ENCODE measurements around the gene CASKIN1. TPM values are rescaled to one million over a fixed set of nuclear protein-coding genes. Genes with fewer than 3 reads are reported as not detected.

The CASKIN1 gene
- total RNA-seq, 1 experiment from 2014 or later: 5.9 TPM

- CTCF ChIA-PET: no interaction called here
- ATAC-seq (no peak), DNase-seq (ENCODE audit: low read depth, low spot score) (no peak)
- no peaks in the 10 kb centered on the region for H4K20me1 ChIP-seq (ENCODE audit: insufficient read depth)
- H2AFZ ChIP-seq (ENCODE audit: low read depth, low read length, poor library complexity, severe bottlenecking): no peak overlapping the region
- POLR2A ChIA-PET: interaction anchor here (1.2 kb wide), 1 partner anchor 35 kb away, joined by 3 read pairs; the partner anchor contains the start of gene TRAF7
- no peaks in the 10 kb centered on the region for H3K36me3 ChIP-seq (ENCODE audit: control insufficient read depth in 1 of 2, insufficient read depth in 2 of 2, low read length in 2 of 2)
- intact Hi-C loops (cut with micrococcal nuclease): loop anchor here (10.0 kb wide), 1 partner anchor 315 kb away; no protein-coding TSS in a partner anchor
- no peaks in the 10 kb centered on the region for H3K9me2 ChIP-seq (ENCODE audit: insufficient read depth)
- BruUV-seq (replicated peaks): no TSS peak
- H3K9ac ChIP-seq (ENCODE audit: low read length): no peak overlapping the region
- H3K4me3 ChIP-seq (replicated peaks in 1 of 2; ENCODE audit: low read depth in 1 of 2, low read length in 2 of 2): no peak overlapping the region
- H3K9me3 ChIP-seq (ENCODE audit: control insufficient read depth in 1 of 2, insufficient read depth in 1 of 2, low read depth in 1 of 2, low read length in 2 of 2): no peaks in the 10 kb centered on the region
- no peaks in the 10 kb centered on the region for H3K27me3 ChIP-seq (ENCODE audit: insufficient read depth, low read length)
- H3K79me2 ChIP-seq (ENCODE audit: insufficient read depth, low read length): no peaks in the 10 kb centered on the region
- no peak overlapping the region for H3K27ac ChIP-seq (ENCODE audit: low read depth, low read length)
- H3K4me1 ChIP-seq (ENCODE audit: control insufficient read depth in 1 of 2, insufficient read depth in 2 of 2, low read length in 2 of 2): peaks cover 2 to 11% of the 10 kb centered on the region in 2 experiments
- RAD21 ChIA-PET (ENCODE audit: low non-redundant PET in 1 of 2, low total read pairs in 2 of 2, uncharacterized antibody in 2 of 2, unreplicated experiment in 2 of 2): no interaction called here
- TF ChIP-seq, protein P1, sequence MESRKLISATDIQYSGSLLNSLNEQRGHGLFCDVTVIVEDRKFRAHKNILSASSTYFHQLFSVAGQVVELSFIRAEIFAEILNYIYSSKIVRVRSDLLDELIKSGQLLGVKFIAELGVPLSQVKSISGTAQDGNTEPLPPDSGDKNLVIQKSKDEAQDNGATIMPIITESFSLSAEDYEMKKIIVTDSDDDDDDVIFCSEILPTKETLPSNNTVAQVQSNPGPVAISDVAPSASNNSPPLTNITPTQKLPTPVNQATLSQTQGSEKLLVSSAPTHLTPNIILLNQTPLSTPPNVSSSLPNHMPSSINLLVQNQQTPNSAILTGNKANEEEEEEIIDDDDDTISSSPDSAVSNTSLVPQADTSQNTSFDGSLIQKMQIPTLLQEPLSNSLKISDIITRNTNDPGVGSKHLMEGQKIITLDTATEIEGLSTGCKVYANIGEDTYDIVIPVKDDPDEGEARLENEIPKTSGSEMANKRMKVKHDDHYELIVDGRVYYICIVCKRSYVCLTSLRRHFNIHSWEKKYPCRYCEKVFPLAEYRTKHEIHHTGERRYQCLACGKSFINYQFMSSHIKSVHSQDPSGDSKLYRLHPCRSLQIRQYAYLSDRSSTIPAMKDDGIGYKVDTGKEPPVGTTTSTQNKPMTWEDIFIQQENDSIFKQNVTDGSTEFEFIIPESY (IDR thresholded peaks at IDR 0.05; ENCODE audit: extremely low read depth, insufficient replicate concordance, low read length): no peak
- TF ChIP-seq RAD21 (IDR thresholded peaks at IDR 0.05; ENCODE audit: low read depth) (no peak), ZNF274 (IDR thresholded peaks at IDR 0.05; ENCODE audit: low read depth, low read length) (no peak), TCF7L2 (IDR thresholded peaks at IDR 0.05; ENCODE audit: borderline replicate concordance, extremely low read depth, insufficient read depth, insufficient read length) (no peak), POLR2AphosphoS5 (IDR thresholded peaks at IDR 0.05; ENCODE audit: low read depth, low read length) (no peak), SP1 (IDR thresholded peaks at IDR 0.05; ENCODE audit: low read depth) (no peak), POLR2A (IDR thresholded peaks at IDR 0.05; ENCODE audit: borderline replicate concordance, extremely low read depth, insufficient read depth, insufficient read length) (no peak), SRF (IDR thresholded peaks at IDR 0.05; ENCODE audit: low read depth) (no peak), CTCF (IDR thresholded peaks at IDR 0.05 in 2 of 3, conservative IDR thresholded peaks at IDR 0.05 in 1 of 3; ENCODE audit: borderline replicate concordance in 1 of 3, insufficient read depth in 1 of 3, low read depth in 2 of 3, low read length in 2 of 3) (no peak), CEBPB (IDR thresholded peaks at IDR 0.05; ENCODE audit: low read depth) (no peak), EGR1 (IDR thresholded peaks at IDR 0.05; ENCODE audit: low read depth) (no peak), JUND (IDR thresholded peaks at IDR 0.05) (no peak), SIN3A (IDR thresholded peaks at IDR 0.05; ENCODE audit: low read depth) (no peak), CBX3 (IDR thresholded peaks at IDR 0.05; ENCODE audit: low read depth) (no peak), ZFX (IDR thresholded peaks at IDR 0.05) (no peak)
- H3K4me2 ChIP-seq (ENCODE audit: low read length): no peak overlapping the region
Observed at GRCh38 chr16:2190002-2190658, 6.3 kb downstream of the CASKIN1 start.
